Left lobe of liver (tissue), 2 donors: ENCODE data around the gene CYB5R2. TPM values are rescaled to one million over a fixed set of nuclear protein-coding genes. Genes with fewer than 3 reads are reported as not detected.
A peak's percentile ranks its signal among the peaks of the same experiment; 100 is the strongest.
"Not testable (repeated sequence)": the region's sequence is repeated elsewhere in the genome, so short reads cannot be mapped to it uniquely, and the experiment has no call there.

Experiments used
- ATAC-seq: fragments of 200-7000 bp; cut with Tn5 transposase; one replicate; pipeline ENCODE4 v1.9.1; 2020; ENCODE audit warnings: mild to moderate bottlenecking, moderate library complexity
- DNase-seq: peaks from one replicate; pipeline ENCODE4 v3.0.0-alpha.2; 2020; ENCODE audit warnings: low spot score
- total RNA-seq: library from RNA; stranded (reverse); gene quantifications from one replicate; pipeline ENCODE4 v1.2.1, GENCODE V29; 2021
- donor health status: DM: no; HTN: no; CAD: no; lungs with moderate emphysema.
- donor health status: DM: no; HTN: yes; CAD: no.

Gene CYB5R2
- total RNA-seq, 1 donor from 2014 or later: 2.8 TPM

GRCh38 chr11:7670641-7671040 lies 2.7 kb downstream of the CYB5R2 start:
- ATAC-seq (no peak), DNase-seq (no peak)

GRCh38 chr11:7668911-7669310 lies 4.4 kb downstream of the CYB5R2 start:
- ATAC-seq: no peak
- DNase-seq: no peak

GRCh38 chr11:7668464-7668863 lies 4.8 kb downstream of the CYB5R2 start:
- no peak for ATAC-seq
- DNase-seq: no peak

GRCh38 chr11:7667460-7667859 lies 5.8 kb downstream of the CYB5R2 start:
- ATAC-seq: no peak
- no peak for DNase-seq

- DNase-seq: no peak
Observed at GRCh38 chr11:7666292-7666866, 6.9 kb downstream of the CYB5R2 start.

GRCh38 chr11:7665473-7666291 lies 7.6 kb downstream of the CYB5R2 start:
- peak; percentile 100 for ATAC-seq
- DNase-seq: peak; percentile 85

More at GRCh38 chr11:7666292-7666866, 6.9 kb downstream of the CYB5R2 start:
- no peak for ATAC-seq

GRCh38 chr11:7664867-7665266 lies 8.4 kb downstream of the CYB5R2 start:
- DNase-seq (no peak), ATAC-seq (no peak)

GRCh38 chr11:7663531-7663930 lies 9.8 kb downstream of the CYB5R2 start:
- not testable (repeated sequence) for DNase-seq, ATAC-seq

- DNase-seq: no peak
Observed at GRCh38 chr11:7657306-7658025, 15.8 kb downstream of the CYB5R2 start.

GRCh38 chr11:7656704-7657103 lies 16.6 kb downstream of the CYB5R2 start:
- DNase-seq: no peak
- peak; percentile 15 for ATAC-seq

More at GRCh38 chr11:7657306-7658025, 15.8 kb downstream of the CYB5R2 start:
- ATAC-seq: peak; percentile 87

GRCh38 chr11:7655253-7656217 lies 17.8 kb downstream of the CYB5R2 start:
- DNase-seq: no peak
- ATAC-seq: peak; percentile 14

- DNase-seq: no peak
Observed at GRCh38 chr11:7654195-7654705, 19.1 kb downstream of the CYB5R2 start.

GRCh38 chr11:7651700-7652099 lies 21.6 kb downstream of the CYB5R2 start:
- ATAC-seq (no peak), DNase-seq (no peak)

More at GRCh38 chr11:7654195-7654705, 19.1 kb downstream of the CYB5R2 start:
- ATAC-seq: no peak

GRCh38 chr11:7651140-7651551 lies 22.2 kb downstream of the CYB5R2 start:
- no peak for ATAC-seq
- no peak for DNase-seq

- ATAC-seq (peak; percentile 97), DNase-seq (peak; percentile 86)
Observed at GRCh38 chr11:7648264-7648663, 25.0 kb downstream of the CYB5R2 start.

- DNase-seq (no peak), ATAC-seq (no peak)
Observed at GRCh38 chr11:7646866-7647265, 26.4 kb downstream of the CYB5R2 start.

GRCh38 chr11:7645206-7645605 lies 28.1 kb downstream of the CYB5R2 start:
- ATAC-seq (no peak), DNase-seq (no peak)

GRCh38 chr11:7643314-7643713 lies 30.0 kb downstream of the CYB5R2 start:
- ATAC-seq (no peak), DNase-seq (no peak)

GRCh38 chr11:7642747-7643146 lies 30.6 kb downstream of the CYB5R2 start:
- DNase-seq: no peak
- no peak for ATAC-seq

GRCh38 chr11:7640816-7641215 lies 32.5 kb downstream of the CYB5R2 start:
- DNase-seq: no peak
- ATAC-seq: no peak
